Measurements from ENCODE around the gene ELOB. TPM values are rescaled to one million over a fixed set of nuclear protein-coding genes. Genes with fewer than 3 reads are reported as not detected.

ELOB gene
- polyA plus RNA-seq, 1 experiment, result 146 TPM

- no peaks in the 10 kb centered on the region; the same call in 1 of the 2 replicates for H3K9me3 ChIP-seq (ENCODE audit: control insufficient read depth, insufficient read depth, low read length)
- POLR2A ChIA-PET, result interaction anchor here (0.7 kb wide), 2 partner anchors 9 to 417 kb away, joined by 3 to 5 read pairs; no protein-coding TSS in a partner anchor
- TF ChIP-seq, protein P1, sequence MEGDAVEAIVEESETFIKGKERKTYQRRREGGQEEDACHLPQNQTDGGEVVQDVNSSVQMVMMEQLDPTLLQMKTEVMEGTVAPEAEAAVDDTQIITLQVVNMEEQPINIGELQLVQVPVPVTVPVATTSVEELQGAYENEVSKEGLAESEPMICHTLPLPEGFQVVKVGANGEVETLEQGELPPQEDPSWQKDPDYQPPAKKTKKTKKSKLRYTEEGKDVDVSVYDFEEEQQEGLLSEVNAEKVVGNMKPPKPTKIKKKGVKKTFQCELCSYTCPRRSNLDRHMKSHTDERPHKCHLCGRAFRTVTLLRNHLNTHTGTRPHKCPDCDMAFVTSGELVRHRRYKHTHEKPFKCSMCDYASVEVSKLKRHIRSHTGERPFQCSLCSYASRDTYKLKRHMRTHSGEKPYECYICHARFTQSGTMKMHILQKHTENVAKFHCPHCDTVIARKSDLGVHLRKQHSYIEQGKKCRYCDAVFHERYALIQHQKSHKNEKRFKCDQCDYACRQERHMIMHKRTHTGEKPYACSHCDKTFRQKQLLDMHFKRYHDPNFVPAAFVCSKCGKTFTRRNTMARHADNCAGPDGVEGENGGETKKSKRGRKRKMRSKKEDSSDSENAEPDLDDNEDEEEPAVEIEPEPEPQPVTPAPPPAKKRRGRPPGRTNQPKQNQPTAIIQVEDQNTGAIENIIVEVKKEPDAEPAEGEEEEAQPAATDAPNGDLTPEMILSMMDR (IDR thresholded peaks at IDR 0.05; ENCODE audit: low read depth, low read length), result no peak
- CTCF ChIA-PET, result no interaction called here
- H3K4me3 ChIP-seq (ENCODE audit: low read depth, low read length), result no peak overlapping the region
- no peak for DNase-seq (ENCODE audit: low read depth, low spot score)
- H3K27me3 ChIP-seq (ENCODE audit: control insufficient read depth, insufficient read depth, low read length), result peaks cover 11% of the 10 kb centered on the region
- no peak overlapping the region for H3K27ac ChIP-seq (ENCODE audit: low read depth, low read length)
Observed at GRCh38 chr16:2736476-2737237, 40.4 kb downstream of the ELOB start.

- Histone ChIP-seq H3K27ac (ENCODE audit: low read depth, low read length) (no peak overlapping the region), H3K4me3 (ENCODE audit: low read depth, low read length) (no peak overlapping the region), H3K27me3 (ENCODE audit: control insufficient read depth, insufficient read depth, low read length) (peaks cover 15% of the 10 kb centered on the region), H3K9me3 (ENCODE audit: control insufficient read depth, insufficient read depth, low read length) (no peaks in the 10 kb centered on the region; the same call in 1 of the 2 replicates)
- CTCF ChIA-PET, result no interaction called here
- no peak for DNase-seq (ENCODE audit: low read depth, low spot score)
- TF ChIP-seq, protein P1 (IDR thresholded peaks at IDR 0.05; ENCODE audit: low read depth, low read length), result no peak
- POLR2A ChIA-PET, result no interaction called here
Observed at GRCh38 chr16:2734844-2735515, 42.1 kb downstream of the ELOB start.

DNA sequence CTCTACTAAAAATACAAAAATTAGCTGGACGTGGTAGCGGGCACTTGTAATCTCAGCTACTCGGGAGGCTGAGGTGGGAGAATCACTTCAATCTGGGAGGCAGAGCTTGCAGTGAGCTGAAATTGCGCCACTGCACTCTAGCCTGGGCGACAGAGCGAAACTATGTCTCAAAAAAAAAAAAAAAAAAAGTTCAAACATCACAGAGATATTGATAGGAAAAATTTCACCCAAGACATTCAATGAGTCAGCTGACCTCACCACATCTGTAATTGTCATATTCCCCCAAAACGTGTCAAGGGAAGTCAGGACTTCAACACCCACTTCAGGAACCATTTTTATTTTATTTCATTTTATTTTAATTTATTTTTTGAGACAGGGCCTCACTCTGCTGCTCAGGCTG, 49.0 kb downstream of the ELOB start:
- ChIA-PET POLR2A (interaction anchor here (0.7 kb wide), 2 partner anchors 12 to 48 kb away, joined by 3 to 4 read pairs; no protein-coding TSS in a partner anchor), CTCF (interaction anchor here (0.6 kb wide), 1 partner anchor 14 kb away, joined by 3 read pairs; no protein-coding TSS in a partner anchor)
- Histone ChIP-seq H3K4me3 (ENCODE audit: low read depth, low read length) (no peak overlapping the region), H3K27me3 (ENCODE audit: control insufficient read depth, insufficient read depth, low read length) (peaks cover 15% of the 10 kb centered on the region), H3K9me3 (ENCODE audit: control insufficient read depth, insufficient read depth, low read length) (no peaks in the 10 kb centered on the region; the same call in 1 of the 2 replicates), H3K27ac (ENCODE audit: low read depth, low read length) (no peak overlapping the region)
- no peak for DNase-seq (ENCODE audit: low read depth, low spot score)
- TF ChIP-seq, protein P1 (IDR thresholded peaks at IDR 0.05; ENCODE audit: low read depth, low read length), result no peak

- DNase-seq (ENCODE audit: low read depth, low spot score), result no peak
- POLR2A ChIA-PET, result no interaction called here
- H3K27me3 ChIP-seq (ENCODE audit: control insufficient read depth, insufficient read depth, low read length), result peaks cover 9% of the 10 kb centered on the region
- TF ChIP-seq, protein P1 (IDR thresholded peaks at IDR 0.05; ENCODE audit: low read depth, low read length), result no peak
- CTCF ChIA-PET, result no interaction called here
- no peak overlapping the region for H3K4me3 ChIP-seq (ENCODE audit: low read depth, low read length)
- H3K27ac ChIP-seq (ENCODE audit: low read depth, low read length), result no peak overlapping the region
- H3K9me3 ChIP-seq (ENCODE audit: control insufficient read depth, insufficient read depth, low read length), result no peaks in the 10 kb centered on the region; the same call in 1 of the 2 replicates
Observed at GRCh38 chr16:2726923-2727322, 50.2 kb downstream of the ELOB start.

Data from AG04450 (cell line).